ENCODE data around the gene DHH.

GRCh38 chr12:49097381-49097780 is 2.8 kb upstream of the DHH start:
- TF ChIP-seq ATF3 (CRISPR knock-in tag; conservative IDR thresholded peaks at IDR 0.05) (no peak), ZNF423 (CRISPR knock-in tag; IDR thresholded peaks at IDR 0.05) (no peak), ZNF396 (CRISPR knock-in tag; IDR thresholded peaks at IDR 0.05; ENCODE audit: borderline replicate concordance) (no peak)
